ENCODE data around the gene MS4A15.
"Not testable (repeated sequence)": the region's sequence is repeated elsewhere in the genome, so short reads cannot be mapped to it uniquely, and the experiment has no call there.

MS4A15 gene

GRCh38 chr11:60813324-60813723, 56.7 kb downstream of the MS4A15 start:
- peak; percentile 46 for FAIRE-seq
- DNase-seq (ENCODE audit: insufficient read length), result no peak
- TF ChIP-seq POLR2AphosphoS5 (IDR thresholded peaks at IDR 0.05; ENCODE audit: low read depth, low read length) (no peak), TAF1 (IDR thresholded peaks at IDR 0.05; ENCODE audit: borderline replicate concordance, low read depth, low read length) (no peak), POLR2A (IDR thresholded peaks at IDR 0.05; ENCODE audit: low read depth, low read length) (no peak)

- DNase-seq (ENCODE audit: insufficient read length) (no peak), FAIRE-seq (no peak)
- TF ChIP-seq POLR2AphosphoS5 (IDR thresholded peaks at IDR 0.05; ENCODE audit: low read depth, low read length) (no peak), POLR2A (IDR thresholded peaks at IDR 0.05; ENCODE audit: low read depth, low read length) (no peak), TAF1 (IDR thresholded peaks at IDR 0.05; ENCODE audit: borderline replicate concordance, low read depth, low read length) (no peak)
These were observed 57.4 kb downstream of the MS4A15 start for GRCh38 chr11:60814112-60814511.

- DNase-seq (ENCODE audit: insufficient read length), result no peak
- FAIRE-seq, result no peak
- no peak for TF ChIP-seq POLR2AphosphoS5 (IDR thresholded peaks at IDR 0.05; ENCODE audit: low read depth, low read length)
These were observed 60.0 kb downstream of the MS4A15 start for GRCh38 chr11:60816590-60817157.

- TF ChIP-seq TAF1 (IDR thresholded peaks at IDR 0.05; ENCODE audit: borderline replicate concordance, low read depth, low read length) (no peak), POLR2A (IDR thresholded peaks at IDR 0.05; ENCODE audit: low read depth, low read length) (no peak), POLR2AphosphoS5 (IDR thresholded peaks at IDR 0.05; ENCODE audit: low read depth, low read length) (no peak)
- DNase-seq (ENCODE audit: insufficient read length) (no peak), FAIRE-seq (no peak)
These were observed 61.4 kb downstream of the MS4A15 start for GRCh38 chr11:60818057-60818456.

- DNase-seq (ENCODE audit: insufficient read length) (no peak), FAIRE-seq (peak; percentile 54)
These were observed 65.3 kb downstream of the MS4A15 start for GRCh38 chr11:60821827-60822599.

GRCh38 chr11:60823745-60824306, 67.2 kb downstream of the MS4A15 start:
- FAIRE-seq; DNase-seq (ENCODE audit: insufficient read length): not testable (repeated sequence)

More at GRCh38 chr11:60821827-60822599, 65.3 kb downstream of the MS4A15 start:
- TF ChIP-seq POLR2AphosphoS5 (IDR thresholded peaks at IDR 0.05; ENCODE audit: low read depth, low read length) (no peak), TAF1 (IDR thresholded peaks at IDR 0.05; ENCODE audit: borderline replicate concordance, low read depth, low read length) (no peak), POLR2A (IDR thresholded peaks at IDR 0.05; ENCODE audit: low read depth, low read length) (no peak)

GRCh38 chr11:60825118-60825517, 68.5 kb downstream of the MS4A15 start:
- TF ChIP-seq POLR2AphosphoS5 (IDR thresholded peaks at IDR 0.05; ENCODE audit: low read depth, low read length) (no peak), POLR2A (IDR thresholded peaks at IDR 0.05; ENCODE audit: low read depth, low read length) (no peak), TAF1 (IDR thresholded peaks at IDR 0.05; ENCODE audit: borderline replicate concordance, low read depth, low read length) (no peak)
- DNase-seq (ENCODE audit: insufficient read length), result no peak
- no peak for FAIRE-seq

GRCh38 chr11:60825790-60826189, 69.1 kb downstream of the MS4A15 start:
- FAIRE-seq (no peak), DNase-seq (ENCODE audit: insufficient read length) (no peak)
- TF ChIP-seq POLR2AphosphoS5 (IDR thresholded peaks at IDR 0.05; ENCODE audit: low read depth, low read length), result no peak
- no peak for TF ChIP-seq TAF1 (IDR thresholded peaks at IDR 0.05; ENCODE audit: borderline replicate concordance, low read depth, low read length)
- no peak for TF ChIP-seq POLR2A (IDR thresholded peaks at IDR 0.05; ENCODE audit: low read depth, low read length)

All from GM12892 (cell line).